GM19351 (cell line): ENCODE results near the gene CCNT2.
"Not testable (repeated sequence)": the region's sequence is repeated elsewhere in the genome, so short reads cannot be mapped to it uniquely, and the experiment has no call there.

Experiments
- ATAC-seq: cut with Tn5 transposase; IDR thresholded peaks from one replicate; pipeline ENCODE4 v1.9.1; 2021; ENCODE audit warnings: mild to moderate bottlenecking, moderate library complexity; ENCODE audit not compliant: unreplicated experiment

CCNT2 gene

GRCh38 chr2:134973241-134974138 lies 54.9 kb downstream of the CCNT2 start:
- peak; percentile 72 for ATAC-seq

GRCh38 chr2:134975281-134976009 lies 56.8 kb downstream of the CCNT2 start:
- ATAC-seq = no peak

GRCh38 chr2:134976074-134976702 lies 57.6 kb downstream of the CCNT2 start:
- no peak for ATAC-seq

- not testable (repeated sequence) for ATAC-seq
Observed at GRCh38 chr2:134977104-134977503, 58.5 kb downstream of the CCNT2 start.

GRCh38 chr2:134979221-134979620 lies 60.6 kb downstream of the CCNT2 start:
- no peak for ATAC-seq

- no peak for ATAC-seq
Observed at GRCh38 chr2:134980639-134981038, 62.0 kb downstream of the CCNT2 start.

GRCh38 chr2:134982603-134983002 lies 64.0 kb downstream of the CCNT2 start:
- no peak for ATAC-seq

- ATAC-seq = no peak
Observed at GRCh38 chr2:134985061-134985460, 66.4 kb downstream of the CCNT2 start.

GRCh38 chr2:134988994-134989605 lies 70.5 kb downstream of the CCNT2 start:
- ATAC-seq = no peak

GRCh38 chr2:134999521-134999920 lies 80.9 kb downstream of the CCNT2 start:
- ATAC-seq = no peak

GRCh38 chr2:135002836-135003235 lies 84.2 kb downstream of the CCNT2 start:
- ATAC-seq = no peak

GRCh38 chr2:135004005-135004746 lies 85.6 kb downstream of the CCNT2 start:
- ATAC-seq = peak; percentile 96

- ATAC-seq = no peak
Observed at GRCh38 chr2:135005753-135006152, 87.1 kb downstream of the CCNT2 start.
